Omental fat pad (tissue), 4 donors: Measurements from ENCODE around the gene TP53TG5. TPM values are rescaled to one million over a fixed set of nuclear protein-coding genes. Genes with fewer than 3 reads are reported as not detected.

ENCODE experiments used
- ATAC-seq: fragments of 150-250 bp; one replicate; pipeline ENCODE4 v1.9.1; 2016; ENCODE audit warnings: mild to moderate bottlenecking, moderate library complexity; ENCODE audit not compliant: low FRiP score
- DNase-seq: peaks from one replicate; pipeline ENCODE4 v3.0.0-alpha.2; 2019; ENCODE audit warnings: low spot score
- total RNA-seq, 4 donors: library from RNA; depleted of rRNA; stranded (reverse); fragments of >200 nt; gene quantifications; one replicate each; pipeline ENCODE4 v1.1.0, GENCODE V29; 2016
- TF ChIP-seq, protein P1 (sequence below), 3 donors: fragments of 450-650 bp; IDR thresholded peaks; one replicate each; pipeline ENCODE4 v1.5.1; 2016 to 2017; ENCODE audit warnings: antibody characterized with exemption in 3 of 3, mild to moderate bottlenecking in 3 of 3, moderate library complexity in 2 of 3

The TP53TG5 gene
- total RNA-seq, 4 donors from 2014 or later: 0.47 TPM; not detected in 3

DNA sequence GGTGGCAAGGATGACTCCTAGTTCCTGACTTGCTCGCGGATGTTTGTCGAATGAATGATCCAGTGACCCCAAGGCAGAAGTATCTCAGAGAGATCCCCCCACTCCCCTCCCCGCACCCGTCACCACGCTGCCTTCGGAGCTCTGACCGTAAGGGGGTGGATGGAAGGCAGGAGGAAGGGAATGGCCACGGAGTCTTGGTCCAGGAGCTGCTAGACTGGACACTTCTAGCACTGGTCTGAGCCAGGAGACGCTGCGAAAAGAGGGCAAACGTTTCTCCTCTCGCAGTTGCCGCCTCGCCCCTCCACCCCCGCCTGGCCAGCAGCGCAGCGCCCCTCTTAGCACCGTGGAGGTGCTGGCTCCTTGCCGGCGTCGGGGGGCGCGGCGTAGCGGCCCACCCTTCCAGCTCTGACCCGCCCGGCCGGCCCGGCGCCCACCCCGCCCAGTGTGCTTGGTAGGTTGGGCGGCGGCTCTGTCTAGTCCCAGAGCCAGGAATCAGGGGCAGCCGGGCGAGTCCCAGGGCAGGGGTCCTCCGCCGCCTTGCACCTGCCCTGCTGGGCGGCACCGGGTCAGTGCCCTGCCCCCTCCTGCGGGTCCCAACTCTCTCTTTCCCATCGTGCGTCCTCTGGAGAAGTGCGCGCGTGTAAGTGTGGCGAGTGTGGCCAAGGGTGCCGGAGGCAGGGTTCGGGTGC lies 27.6 kb upstream of the TP53TG5 start:
- TF ChIP-seq, protein P1, sequence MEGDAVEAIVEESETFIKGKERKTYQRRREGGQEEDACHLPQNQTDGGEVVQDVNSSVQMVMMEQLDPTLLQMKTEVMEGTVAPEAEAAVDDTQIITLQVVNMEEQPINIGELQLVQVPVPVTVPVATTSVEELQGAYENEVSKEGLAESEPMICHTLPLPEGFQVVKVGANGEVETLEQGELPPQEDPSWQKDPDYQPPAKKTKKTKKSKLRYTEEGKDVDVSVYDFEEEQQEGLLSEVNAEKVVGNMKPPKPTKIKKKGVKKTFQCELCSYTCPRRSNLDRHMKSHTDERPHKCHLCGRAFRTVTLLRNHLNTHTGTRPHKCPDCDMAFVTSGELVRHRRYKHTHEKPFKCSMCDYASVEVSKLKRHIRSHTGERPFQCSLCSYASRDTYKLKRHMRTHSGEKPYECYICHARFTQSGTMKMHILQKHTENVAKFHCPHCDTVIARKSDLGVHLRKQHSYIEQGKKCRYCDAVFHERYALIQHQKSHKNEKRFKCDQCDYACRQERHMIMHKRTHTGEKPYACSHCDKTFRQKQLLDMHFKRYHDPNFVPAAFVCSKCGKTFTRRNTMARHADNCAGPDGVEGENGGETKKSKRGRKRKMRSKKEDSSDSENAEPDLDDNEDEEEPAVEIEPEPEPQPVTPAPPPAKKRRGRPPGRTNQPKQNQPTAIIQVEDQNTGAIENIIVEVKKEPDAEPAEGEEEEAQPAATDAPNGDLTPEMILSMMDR (IDR thresholded peaks at IDR 0.05): no peak
- ATAC-seq (peak; percentile 31), DNase-seq (no peak)

DNA sequence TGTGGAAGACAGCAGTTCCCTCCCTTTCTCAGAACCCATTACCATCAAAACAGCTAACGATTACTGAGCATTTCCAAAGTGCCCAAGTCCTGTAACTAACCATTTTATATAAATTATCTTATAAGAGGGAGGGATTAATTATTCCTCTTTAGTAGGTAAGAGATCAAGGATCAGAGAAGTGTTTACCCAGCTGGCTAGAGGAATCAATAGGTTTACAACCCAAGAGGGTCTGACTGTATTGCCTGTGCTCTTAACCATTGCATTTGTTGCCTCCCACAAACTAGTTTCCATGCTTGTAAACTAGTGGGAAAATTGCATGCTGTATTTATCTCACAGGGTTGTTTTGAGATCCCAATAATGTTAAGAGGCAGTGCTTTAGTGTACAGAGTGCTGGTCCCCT lies 26.3 kb upstream of the TP53TG5 start:
- TF ChIP-seq, protein P1 (IDR thresholded peaks at IDR 0.05): no peak
- DNase-seq (no peak), ATAC-seq (no peak)

DNA sequence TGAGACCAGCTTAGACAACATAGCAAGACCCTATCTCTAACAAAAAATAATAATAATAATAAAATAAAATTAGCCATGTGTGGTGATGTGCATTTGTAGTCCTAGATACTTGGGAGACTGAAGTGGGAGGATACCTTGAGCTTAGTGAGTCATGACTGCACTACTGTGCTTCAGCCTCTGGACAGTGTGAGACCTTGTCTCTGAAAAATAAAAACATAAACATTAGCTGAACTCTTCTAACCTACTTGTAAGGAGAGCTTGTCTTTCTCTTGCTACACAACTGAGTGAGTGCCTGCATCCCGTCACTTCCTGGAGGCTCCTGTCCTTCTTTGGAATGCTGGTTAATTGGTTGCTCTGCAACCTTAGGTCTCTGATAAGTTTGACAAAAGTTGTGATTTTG lies 24.8 kb upstream of the TP53TG5 start:
- no peak for DNase-seq
- TF ChIP-seq, protein P1 (IDR thresholded peaks at IDR 0.05): no peak
- no peak for ATAC-seq

DNA sequence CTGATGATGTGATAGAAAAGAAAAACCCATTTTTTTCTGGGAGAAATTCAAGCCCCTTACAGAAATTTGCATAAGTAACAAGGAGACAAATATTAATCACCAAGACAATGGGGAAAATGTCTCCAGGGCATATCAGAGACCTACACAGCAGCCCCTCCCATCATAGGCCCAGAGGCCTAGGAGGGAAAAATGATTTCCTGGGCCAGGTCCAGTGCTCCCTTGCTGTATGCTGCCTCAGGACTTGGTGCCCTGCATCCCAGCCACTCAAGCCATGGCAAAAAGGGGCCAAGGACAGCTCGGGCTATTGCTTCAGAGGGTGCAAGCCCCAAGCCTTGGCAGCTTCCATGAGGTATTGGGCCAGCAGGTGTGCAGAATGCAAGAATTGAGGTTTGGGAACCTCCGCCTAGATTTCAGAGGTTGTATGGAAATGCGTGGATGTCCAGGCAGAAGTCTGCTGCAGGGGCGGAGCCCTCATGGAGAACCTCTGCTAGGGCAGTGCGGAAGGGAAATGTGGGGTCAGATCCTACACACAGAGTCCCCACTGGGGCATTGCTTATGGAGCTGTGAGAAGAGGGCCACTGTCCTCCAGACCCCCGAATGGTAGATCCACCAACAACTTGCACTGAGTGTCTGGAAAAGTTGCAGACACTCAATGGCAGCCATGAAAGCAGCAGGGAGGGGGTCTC lies 22.4 kb upstream of the TP53TG5 start:
- TF ChIP-seq, protein P1 (IDR thresholded peaks at IDR 0.05): no peak
- DNase-seq (no peak), ATAC-seq (no peak)

DNA sequence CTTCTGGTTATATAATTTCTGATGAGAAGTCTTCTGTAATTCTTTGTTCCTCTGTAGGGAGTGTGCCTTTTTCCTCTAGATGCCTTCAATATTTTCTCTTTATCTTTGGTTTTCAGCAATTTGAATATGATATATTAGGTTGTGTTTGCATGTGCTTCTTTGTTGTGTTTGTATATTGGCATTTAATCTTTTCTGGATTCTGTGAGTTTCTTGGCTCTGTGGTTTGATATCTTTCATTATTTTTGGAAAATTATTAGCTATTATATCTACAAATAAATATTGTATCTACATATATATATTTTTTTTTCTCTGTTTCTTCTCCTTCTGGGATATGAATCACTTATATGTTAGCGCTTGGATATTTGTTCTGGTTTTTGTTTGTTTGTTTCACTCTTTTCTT lies 20.9 kb upstream of the TP53TG5 start:
- ATAC-seq (no peak), DNase-seq (no peak)
- TF ChIP-seq, protein P1 (IDR thresholded peaks at IDR 0.05): no peak

DNA sequence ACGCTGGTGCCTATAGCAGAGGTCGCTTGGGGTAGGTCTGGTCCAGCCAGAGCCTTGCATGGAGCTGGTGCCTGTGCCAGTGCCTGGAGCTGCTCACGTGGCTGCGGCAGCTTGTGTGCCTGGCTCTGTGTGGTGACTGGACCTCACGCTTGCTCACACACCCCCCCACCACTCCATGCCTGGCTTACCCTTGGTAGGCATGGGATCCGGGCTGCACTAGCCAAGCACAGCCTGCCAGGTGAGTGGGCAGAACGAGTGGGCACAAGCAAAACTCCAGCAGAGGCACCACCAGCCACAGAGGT lies 16.9 kb upstream of the TP53TG5 start:
- no peak for DNase-seq
- TF ChIP-seq, protein P1 (IDR thresholded peaks at IDR 0.05): no peak
- no peak for ATAC-seq
